HG03066 (cell line): ENCODE data around the gene PARVG.

Experiments
- ATAC-seq: cut with Tn5 transposase; IDR thresholded peaks from one replicate; pipeline ENCODE4 v1.9.1; 2021; ENCODE audit warnings: low read depth; ENCODE audit not compliant: unreplicated experiment

Gene PARVG

DNA sequence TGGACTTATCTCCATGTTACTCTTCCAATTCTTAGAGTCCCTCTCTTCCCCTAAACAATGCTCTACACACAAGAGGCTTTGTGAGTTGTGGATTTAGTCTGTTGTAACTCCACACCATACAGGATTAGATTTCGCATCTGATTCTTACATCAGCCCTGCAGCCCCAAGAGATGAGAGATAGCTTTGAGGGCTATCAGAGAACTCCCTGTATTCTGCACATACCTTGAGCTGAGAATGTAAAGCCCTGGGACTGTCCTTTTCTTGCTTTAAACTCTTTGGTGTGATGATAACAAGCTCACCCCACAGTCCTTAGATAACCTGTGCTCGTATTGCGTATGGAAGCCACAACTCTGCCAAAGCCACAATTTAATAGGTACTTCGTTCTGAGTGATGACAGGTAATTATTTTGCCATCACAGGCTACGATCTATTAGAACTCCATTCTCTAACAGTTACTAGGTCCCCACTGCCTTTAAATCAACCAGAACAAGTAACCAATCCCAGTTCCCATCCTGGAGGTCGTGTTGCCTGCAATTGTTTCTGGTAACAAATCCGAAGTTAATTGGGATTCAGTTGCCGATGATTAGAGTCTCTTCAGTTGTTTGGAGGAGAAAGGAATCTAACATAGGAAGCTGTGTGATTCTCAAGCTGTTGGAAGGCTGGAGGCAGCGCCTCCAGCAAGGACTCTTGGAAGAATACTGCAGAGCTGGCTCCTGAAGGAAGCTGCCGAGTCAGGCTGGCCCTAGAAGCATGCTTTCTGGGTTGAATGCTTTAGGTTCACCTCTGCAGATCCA, 1.3 kb upstream of the PARVG start:
- ATAC-seq: no peak

DNA sequence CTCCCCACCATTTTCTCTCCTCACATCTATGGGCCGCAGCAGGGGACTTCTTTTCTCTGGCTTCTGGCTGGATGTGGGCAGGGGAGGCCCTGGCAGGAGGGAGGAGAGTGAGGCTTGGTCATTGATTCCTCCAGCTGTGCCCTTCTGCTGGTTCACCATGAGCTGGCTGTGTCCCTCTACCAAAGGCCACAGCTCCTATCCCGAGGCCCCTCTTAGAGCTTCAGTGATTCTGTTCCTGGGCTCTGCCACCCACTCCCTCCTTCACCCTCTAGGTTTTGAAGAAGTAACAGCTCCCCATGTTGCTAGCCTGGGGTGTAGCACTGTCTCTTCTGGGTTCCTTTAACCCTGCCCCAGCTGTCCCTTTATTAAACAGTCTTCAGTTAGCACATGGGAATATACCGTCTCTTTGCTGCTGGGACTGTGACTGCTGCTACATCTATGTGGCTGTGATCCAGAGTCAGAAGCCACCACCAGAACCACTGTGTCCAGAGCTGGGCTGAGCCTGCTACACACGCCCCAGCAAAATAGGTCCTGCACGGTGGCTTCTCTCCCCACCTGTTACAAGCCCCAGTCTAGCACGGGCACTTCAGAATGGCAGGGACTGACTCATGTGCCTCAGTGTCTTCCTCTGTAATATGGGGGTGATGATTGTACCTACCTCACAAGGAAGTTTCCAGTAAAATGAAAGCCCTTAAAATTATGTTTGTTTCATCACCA, 578 bp upstream of the PARVG start:
- ATAC-seq: no peak

DNA sequence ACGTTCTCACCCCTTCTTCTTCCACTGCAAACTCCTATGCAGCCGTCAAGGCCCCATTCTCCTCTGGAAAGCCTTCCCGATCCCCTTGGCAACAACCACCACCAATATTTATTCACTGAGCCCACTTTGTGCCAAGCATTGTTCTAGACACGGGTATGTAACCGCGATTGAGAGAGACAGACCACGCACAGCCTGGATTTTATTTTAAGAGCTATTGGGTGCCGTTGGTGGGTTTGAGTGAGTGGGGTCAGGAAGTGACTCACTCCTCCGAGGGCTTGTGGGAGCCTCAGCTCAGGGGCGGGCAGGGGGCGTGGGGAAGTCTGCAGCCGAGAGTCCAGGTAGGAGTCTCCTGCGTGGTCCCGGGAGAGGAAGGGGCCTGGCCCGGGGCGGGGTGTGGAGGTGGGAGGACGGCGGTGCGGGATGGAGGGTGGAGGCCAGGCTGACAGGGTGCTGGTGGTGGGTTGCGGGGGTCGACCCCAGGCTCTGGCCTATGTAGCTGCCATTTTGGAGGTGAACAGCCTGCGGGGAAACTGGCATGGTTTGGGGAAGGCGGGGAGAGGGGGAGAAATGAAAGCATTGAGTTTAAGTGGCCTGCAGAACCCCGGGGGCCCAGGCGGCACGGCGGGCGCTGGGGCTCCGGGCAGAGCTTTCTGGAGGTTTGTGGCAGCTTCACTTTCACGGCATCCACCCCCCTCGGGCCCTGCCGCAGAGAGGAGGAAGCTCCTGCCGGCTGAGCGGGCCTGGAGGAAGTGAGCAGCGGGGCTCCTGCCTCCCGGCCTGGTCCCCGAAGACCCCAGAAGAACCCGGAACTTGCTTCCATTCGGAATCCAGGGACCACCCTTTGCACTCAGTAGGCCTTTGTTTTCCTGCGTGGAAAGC, 547 bp downstream of the PARVG start:
- ATAC-seq: no peak

DNA sequence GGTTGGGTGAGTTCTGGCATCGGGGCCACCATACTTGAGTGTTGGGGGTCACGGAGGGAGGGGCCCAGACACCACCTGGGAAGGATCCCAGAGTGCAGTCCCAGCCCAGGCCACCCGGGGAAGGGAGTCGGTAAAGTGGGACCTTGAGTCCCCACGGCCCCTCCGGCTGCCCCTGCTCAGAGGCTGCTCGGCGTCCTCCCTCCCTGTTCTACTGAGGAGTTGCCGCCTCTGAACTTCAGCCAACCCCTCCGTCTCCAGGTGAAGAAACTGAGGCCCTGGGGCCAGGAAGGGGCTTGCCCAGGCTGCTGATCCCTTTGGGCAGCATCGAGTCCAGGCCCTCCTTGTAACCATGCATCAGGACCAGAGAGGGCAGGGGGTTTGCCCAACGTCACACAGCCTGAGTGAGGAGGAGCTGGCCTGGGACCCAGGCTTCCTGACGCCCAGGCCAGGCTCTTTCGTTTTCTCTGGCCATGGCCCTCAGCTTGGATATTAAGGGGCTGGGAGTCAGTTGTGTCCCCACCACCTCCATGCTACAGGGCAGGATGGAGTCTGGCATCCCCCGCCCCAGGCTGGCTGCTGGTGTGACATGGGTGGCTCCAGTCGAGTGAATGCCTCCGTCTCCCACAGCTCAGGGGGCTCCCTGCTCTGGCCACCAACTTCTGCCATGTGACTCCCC, 1.3 kb downstream of the PARVG start:
- no peak for ATAC-seq

DNA sequence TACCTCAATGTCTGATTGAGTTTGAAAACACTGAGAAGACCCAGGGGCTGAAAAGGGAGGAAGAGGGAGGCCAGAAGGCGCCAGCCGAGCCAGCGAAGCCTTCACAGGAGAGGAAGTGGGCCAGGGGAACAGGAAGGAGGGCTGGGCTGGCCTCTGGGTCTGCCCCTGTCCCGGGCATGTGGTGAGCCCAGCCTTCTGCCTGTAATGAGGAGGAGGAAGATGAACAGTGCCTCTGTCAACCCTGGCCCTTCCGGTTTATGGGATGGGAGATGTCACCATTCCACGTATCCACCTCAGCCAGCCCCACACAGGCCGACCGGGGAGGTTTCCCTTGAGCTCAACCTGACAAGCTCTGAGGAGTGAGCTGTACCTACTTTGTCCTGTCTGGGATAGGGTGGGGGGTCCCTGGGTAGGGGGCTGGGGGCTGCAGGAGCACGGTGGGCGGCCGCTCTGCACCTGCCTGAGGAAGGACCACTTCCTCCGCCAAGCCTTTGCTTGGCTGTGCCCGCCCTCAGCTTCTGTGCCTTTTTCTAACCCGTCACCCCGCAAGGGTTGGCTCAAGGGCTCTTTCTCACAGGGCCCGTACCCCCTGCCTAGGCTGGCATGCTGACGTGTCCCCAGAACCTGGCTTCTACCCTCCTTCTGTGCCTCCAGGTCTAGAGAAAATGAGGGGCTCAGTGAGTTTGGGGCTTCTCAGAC, 2.0 kb downstream of the PARVG start:
- ATAC-seq: no peak

DNA sequence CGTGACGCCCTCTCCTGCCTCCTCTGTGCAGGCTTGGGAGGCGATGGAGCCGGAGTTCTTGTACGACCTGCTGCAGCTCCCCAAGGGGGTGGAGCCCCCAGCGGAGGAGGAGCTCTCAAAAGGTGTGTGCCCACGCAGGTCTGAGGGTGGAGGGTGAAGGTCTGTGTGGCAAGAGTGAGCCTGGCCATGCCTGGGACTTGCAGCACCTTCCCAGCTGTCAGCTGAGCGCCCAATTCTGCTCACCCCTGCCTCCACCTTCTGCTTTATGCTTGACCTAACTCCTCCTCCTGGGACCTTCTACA, 2.5 kb downstream of the PARVG start:
- ATAC-seq: no peak

DNA sequence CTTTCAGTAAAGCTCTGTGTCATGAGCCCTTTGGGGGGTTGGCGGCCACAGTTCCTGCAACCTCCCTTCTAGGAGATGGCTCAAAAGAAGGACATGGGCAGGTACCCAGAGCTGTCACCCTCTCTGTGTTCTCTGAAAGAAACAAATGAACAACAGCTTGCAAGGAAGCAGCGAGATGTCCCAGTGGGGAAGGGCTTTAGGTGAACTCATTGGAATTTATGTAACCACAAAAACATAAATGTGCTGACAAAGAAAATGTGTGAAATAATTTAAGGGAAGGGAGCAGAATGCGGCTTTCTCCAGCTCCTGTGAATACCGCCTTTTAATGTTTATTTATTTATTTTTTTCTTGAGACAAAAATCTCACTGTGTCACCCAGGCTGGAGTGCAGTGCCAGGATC, 3.3 kb downstream of the PARVG start:
- ATAC-seq: no peak

DNA sequence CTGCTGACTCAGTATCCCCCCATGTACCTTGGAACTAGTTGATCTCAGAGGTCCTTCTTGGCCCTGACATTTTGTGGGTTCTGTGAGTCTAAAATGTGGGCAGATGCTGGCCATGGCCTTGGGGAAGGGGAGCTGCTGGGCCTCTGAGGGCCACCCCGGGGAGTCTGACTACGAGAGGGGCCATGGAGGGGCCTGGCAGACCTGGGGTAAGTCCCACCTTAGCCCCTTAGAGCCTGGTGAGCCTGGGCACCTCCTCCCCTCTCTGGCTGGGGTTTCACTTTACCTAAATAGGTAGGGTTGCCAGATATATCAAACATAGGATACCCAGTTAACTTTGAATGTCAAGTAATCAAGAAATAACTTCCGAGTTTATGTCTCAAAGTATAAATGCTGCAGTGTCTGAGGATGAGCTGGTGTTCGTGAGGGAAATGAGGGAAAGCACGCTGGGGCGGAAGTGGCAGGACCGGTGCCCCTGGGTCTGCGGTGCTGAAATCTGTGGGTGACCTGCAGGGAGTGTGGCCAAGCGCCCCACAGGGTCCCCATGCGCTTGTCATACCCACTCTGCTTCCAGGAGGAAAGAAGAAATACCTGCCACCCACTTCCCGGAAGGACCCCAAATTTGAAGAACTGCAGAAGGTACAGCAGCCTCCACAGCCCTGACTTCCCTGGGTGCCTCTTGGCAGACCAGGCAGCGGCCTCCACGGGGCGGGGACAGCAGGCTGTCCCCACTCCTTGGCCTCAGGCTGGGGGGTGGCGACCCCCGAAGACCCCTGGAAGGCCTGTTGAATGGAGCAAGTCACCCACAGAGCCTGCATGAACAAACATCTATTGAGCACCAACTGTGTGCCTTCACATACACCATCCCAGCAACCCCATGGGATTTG, 4.8 kb downstream of the PARVG start:
- no peak for ATAC-seq

DNA sequence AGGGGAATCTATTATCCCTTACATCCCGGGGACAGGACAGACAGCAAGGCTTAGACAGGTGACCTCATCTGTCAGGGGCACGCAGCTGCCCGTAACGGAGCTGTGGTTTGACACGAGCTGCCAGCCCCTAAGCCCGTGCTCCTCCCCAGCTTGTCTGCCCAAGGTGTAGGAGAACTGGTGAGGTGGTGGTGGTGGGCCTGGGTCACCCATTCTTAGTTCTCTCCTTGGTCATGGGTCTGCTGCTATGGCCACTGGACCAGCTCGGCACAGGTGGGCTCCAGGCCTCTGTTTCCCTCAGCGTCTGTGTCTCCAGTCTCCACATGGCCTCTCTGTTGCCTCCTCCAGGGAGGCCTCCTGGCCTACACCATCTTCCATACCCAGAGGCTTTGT, 5.4 kb downstream of the PARVG start:
- no peak for ATAC-seq

DNA sequence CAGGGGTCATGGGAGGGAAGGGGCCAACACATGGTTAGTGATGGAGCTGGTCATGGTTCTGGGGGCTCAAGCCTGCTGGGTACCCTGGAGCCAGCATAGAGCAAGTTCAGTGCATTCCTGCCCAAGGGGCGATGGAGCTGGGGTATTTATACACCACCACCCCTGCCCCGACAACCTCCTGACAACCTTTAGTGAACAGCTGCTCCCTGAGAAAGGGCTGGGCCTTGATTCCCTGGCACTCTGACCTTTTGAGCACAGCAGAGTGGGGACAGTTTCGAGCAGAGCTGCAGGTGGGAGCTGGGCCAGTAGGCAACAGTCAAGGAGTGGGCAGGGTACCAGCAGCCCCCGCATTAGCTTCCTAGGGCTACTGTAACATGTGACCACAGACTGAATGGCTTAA, 6.0 kb downstream of the PARVG start:
- ATAC-seq: no peak

DNA sequence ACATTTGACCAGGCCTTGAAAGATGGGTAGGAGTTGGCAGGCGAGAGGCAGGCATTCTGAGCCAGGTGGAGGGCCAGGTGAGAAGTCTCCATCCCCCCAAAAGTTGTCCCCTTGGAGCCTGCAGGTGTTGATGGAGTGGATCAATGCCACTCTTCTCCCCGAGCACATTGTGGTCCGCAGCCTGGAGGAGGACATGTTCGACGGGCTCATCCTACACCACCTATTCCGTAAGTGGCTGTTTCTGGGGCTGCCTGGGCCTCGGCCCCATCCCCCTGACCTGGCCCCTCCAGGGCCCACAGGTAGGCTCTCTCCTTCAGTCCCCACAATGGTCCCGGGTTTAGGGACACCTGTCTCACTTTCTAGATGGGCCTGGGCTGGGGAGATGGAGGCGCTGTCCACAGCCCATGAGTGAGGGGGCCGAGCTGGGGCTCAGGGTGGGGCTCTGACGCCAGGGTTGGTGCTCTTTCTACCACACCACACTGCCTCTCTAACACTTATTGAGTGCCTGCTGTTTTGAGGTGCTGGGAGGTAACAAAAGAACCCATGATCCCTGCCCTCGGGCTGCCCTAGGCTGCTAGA, 7.0 kb downstream of the PARVG start:
- ATAC-seq: no peak

DNA sequence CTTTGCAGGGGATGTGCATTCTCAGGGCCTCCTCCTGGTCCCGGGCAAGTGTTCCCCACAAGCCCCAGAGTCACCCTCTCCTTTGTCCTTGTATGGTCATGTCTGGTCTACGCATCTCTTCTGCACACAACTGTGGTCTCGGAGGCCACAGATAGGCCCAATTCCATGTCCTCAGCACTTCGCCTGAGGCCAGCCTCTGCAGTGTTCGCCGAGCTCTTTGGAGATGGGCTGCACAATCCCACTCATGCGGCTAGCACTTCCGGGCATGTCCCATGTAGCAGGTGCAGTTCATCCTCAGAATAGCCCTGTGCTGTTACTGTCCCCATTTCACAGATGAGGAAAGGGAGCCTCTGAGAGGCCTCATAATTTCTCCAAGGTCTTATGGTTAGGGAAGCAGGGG, 7.6 kb downstream of the PARVG start:
- no peak for ATAC-seq

DNA sequence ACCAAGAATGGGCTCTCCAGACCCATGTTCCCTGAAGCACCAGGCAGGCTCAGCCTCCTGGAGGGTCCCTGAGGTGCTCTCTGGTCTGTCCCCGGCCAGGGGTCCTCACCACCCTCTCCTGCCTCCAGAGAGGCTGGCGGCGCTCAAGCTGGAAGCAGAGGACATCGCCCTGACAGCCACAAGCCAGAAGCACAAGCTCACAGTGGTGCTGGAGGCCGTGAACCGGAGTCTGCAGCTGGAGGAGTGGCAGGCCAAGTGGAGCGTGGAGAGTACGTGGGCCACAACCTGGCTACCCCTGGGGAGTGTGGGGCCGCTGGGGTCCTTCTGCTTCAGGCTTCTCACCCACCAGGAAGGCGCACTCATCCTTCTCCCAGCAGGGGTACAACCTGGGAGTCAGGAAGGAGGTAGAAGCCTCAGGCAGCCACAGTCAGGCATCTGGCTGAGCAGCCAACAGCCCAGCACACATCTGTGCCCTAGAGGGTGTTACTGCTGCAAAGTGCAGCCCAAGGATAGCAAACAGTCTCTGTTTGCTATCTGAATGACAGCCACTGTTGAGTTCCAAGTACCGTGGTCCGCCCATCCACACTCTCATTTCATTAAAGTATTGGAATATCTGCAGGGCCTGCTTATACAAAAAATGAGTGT, 8.4 kb downstream of the PARVG start:
- ATAC-seq: no peak

DNA sequence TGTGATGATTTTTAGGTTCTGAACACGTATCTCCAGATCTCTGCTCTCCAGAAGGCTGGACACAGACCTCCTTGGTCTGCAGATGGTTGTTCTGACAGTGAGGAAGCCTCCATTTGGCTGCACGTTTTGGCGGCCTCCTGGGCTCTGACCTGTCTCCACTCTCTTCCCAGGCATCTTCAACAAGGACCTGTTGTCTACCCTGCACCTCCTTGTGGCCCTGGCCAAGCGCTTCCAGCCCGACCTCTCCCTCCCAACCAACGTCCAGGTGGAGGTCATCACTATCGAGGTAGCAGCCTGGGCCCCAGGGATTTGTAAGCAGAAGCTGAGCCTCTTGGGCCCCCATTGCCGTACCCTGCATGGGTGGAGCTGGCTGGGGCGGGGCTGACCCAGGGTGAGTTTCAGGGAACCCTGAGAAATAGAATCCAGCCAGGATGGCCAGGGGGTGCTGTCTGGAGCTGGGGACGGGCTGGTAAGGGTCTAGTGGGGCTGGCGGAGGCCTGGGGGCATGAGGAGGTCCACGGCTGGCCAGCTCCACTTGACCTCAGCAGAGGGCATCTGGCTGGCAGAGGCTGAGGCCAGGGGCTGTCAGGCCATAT, 9.8 kb downstream of the PARVG start:
- no peak for ATAC-seq

DNA sequence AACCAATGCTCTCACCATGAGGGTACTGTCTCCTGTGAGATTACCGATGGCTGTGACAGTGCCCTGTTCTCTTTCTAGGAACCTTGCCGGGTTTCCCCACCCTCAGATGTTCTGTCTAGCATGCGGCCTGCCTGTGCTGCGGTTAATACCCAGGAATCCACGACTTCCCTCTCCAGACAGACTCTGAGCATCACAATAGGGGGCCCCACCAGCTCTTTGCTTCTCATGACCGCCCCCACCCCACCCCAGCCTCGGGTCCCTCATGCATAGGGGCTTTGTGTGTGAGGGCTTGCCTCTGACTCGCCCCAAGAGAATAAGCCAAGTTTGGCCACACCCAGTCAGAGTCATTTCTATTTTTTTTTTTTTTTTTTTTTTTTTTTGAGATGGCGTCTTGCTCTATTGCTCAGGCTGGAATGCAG, 10.3 kb downstream of the PARVG start:
- ATAC-seq: no peak

DNA sequence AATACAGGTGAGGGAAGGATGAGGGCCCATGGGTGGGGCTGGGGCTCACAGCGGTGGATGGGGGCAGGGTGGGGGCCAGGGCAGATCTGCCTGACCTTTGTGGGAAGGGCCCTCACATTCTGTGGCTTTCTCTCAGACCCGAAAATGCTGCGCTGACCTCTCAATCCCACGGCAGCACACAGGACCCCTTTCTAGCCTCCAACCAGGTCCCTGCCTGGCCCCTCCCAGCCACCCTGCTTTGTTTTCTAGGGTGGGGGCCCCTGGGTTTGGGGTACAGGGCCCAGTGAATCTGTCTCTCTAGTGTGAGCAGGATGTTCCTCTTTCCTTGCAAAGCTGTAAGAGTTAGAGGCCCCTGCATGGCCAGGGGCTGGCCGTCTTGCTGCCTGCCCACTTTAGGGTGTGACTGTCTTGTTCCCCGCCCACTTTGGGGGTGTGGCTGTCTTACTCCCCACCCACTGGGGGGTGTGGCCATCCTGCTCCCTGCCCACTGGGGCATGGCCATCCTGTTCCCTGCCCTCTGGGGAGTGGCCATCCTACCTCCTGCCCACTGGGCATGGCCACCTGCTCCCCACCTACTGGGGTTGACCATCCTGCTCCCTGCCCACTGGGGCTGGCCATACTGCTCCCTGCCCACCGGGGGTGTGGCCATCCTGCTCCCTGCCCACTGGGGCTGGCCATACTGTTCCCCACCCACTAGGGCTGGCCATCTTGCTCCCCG, 11.5 kb downstream of the PARVG start:
- no peak for ATAC-seq

DNA sequence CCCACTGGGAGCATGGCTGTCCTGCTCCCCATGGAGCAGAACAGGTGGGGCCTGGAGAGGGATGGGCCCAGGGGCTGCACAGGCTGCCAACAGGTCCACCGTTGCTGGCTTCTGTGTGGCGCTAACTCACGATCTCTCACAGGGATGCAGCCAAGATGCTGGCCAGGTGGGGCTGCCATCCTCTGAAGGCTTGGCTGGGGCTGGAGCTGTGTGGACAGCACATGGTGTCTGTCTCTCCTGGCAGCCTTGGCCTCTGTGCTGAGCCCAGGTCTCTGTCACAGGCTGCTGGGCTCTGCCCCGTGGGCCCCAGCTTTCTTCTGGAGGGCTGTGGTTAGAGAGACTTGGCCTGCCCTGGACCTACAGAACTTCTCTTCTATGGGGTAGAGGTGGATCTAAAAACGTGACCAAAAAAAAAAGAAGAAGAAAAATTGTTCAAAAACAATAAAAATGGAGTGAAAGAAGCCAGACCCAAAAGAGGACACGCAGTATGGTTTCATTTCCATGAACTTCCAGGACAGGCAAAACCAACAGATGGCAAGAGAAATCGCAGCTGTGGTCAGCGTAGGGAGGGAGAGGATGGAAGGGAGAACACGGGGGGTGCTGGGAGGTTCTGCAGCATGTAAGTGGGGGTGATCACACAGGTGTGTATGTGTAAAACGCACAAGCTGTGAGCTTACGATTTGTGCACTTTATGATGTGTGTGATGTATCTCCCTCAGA, 12.2 kb downstream of the PARVG start:
- ATAC-seq: no peak
